H54 (cell line): Measurements from ENCODE around the gene FAM13C.
A peak's percentile ranks its signal among the peaks of the same experiment; 100 is the strongest.
"Not testable (repeated sequence)": the region's sequence is repeated elsewhere in the genome, so short reads cannot be mapped to it uniquely, and the experiment has no call there.

Experiments
- DNase-seq: peaks from one replicate; pipeline ENCODE4 v3.0.0; 2011; ENCODE audit warnings: low spot score, mixed read lengths; ENCODE audit not compliant: insufficient read length
- FAIRE-seq: peaks from 3 replicates; lab custom pipeline; 2011; peaks lifted over from hg19 to GRCh38; lab: Jason Lieb, UNC
- POLR2A ChIP-seq: IDR thresholded peaks from 2 replicates; pipeline ENCODE4 v1.6.1; 2011; ENCODE audit warnings: low read depth, mild to moderate bottlenecking, low read length

FAM13C gene

GRCh38 chr10:59237775-59238174, 124.6 kb downstream of the FAM13C start:
- peak; percentile 6 for FAIRE-seq
- TF ChIP-seq POLR2A, result no peak
- DNase-seq, result no peak

- DNase-seq, result no peak
- no peak for TF ChIP-seq POLR2A
- no peak for FAIRE-seq
Measured at GRCh38 chr10:59236064-59236697, 126.2 kb downstream of the FAM13C start.

GRCh38 chr10:59234816-59235429, 127.4 kb downstream of the FAM13C start:
- no peak for TF ChIP-seq POLR2A
- FAIRE-seq, result peak; percentile 96
- DNase-seq, result no peak

GRCh38 chr10:59234194-59234593, 128.2 kb downstream of the FAM13C start:
- DNase-seq (no peak), FAIRE-seq (peak; percentile 30)
- no peak for TF ChIP-seq POLR2A

DNA sequence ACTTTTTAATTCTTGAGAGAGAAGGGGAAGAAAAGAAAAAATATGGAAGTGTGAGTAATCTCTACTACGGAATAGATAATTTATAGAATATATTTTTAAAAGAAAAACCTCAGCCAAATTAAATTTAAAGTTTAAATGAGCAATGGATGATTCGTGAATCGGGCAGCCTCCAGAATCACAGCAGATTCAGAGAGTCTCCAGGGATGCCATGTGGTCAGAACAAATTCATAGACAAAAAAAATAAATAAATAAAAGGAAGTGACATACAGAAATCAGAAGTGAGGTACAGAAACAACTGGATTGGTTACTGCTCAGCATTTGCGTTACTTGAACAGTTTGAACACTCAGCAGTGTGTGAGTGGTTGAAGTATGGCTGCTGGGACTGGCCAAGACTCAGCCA, 132.9 kb downstream of the FAM13C start:
- DNase-seq (no peak), FAIRE-seq (no peak)
- no peak for TF ChIP-seq POLR2A

DNA sequence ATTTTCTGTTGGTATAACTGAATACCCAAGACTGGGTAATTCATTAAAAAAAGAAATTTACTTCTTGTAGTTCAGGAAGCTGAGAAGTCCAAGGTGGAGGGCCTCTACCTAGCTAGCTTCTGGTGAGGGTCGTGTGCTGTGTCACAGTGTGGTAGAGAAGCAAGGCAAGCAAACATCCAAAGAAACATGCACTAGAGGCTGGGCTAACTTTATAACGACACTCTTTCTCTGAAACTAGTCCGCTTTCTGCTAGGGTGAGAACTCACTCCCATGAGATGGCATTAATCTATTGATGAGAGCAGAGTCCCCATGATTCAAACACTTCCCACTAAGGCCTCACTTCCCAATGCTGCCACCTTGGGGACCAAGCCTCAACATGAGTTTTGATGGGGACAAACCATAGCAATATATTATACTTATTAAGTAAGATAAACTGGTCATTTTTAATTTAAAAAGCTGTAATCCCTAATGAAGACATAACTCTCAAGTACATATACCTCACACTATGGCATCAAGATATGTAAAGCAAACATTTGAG, 135.1 kb downstream of the FAM13C start:
- FAIRE-seq (no peak), DNase-seq (no peak)
- TF ChIP-seq POLR2A, result no peak

GRCh38 chr10:59225211-59225610, 137.1 kb downstream of the FAM13C start:
- FAIRE-seq (no peak), DNase-seq (no peak)

DNA sequence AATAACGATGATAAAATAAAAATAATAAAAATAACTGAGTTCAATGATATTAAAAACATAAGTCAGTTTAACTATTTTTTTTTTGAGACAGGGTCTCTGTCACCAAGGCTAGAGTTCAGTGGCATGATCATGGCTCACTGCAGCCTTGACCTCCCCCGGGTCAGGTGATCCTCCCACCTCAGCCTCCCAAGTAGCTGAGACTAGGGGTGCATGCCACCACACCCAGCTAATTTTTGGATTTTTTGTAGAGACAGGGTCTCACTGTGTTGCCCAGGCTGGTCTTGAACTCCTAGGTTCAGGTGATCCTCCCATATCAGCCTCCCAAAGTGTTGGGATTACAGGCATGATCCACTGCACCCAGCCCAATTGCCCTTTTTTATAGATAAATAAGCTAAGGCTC, 138.8 kb downstream of the FAM13C start:
- not testable (repeated sequence) for FAIRE-seq, DNase-seq

More at GRCh38 chr10:59225211-59225610, 137.1 kb downstream of the FAM13C start:
- no peak for TF ChIP-seq POLR2A

- no peak for DNase-seq
- TF ChIP-seq POLR2A, result no peak
- peak; percentile 73 for FAIRE-seq
Measured at GRCh38 chr10:59222788-59223187, 139.6 kb downstream of the FAM13C start.

DNA sequence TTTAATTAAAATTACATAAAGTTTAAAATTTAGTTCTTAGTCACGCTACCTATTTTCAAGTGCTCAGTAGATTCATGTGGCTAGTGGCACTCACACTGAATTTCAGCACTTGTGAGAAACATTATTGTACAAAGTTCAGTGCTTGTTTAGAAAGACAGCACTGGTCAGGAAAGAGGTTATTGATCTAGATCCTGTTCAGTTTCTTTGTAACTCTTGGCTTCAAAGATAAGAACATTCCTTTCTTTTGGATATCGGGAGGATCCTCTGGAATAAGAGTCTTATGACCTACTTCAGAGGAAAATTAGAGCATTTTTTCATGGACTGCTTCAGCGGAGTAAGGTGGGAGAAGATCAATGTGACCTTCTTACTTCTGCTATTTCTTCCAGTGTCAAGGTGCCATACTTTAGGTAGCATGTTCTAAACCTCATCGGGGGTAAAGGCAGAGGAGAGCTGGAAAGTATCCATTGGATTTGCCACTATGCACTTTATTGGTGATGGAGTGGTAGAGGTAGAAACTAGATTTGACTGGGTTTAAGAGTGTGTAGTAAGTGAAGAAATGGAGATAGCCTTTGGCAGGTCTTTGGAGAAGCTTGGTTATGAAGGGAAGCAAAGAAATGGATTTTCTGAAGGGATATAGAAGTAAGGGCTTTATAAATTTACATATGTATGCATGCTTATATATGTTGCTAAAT, 146.0 kb downstream of the FAM13C start:
- no peak for FAIRE-seq
- DNase-seq, result no peak
- no peak for TF ChIP-seq POLR2A

DNA sequence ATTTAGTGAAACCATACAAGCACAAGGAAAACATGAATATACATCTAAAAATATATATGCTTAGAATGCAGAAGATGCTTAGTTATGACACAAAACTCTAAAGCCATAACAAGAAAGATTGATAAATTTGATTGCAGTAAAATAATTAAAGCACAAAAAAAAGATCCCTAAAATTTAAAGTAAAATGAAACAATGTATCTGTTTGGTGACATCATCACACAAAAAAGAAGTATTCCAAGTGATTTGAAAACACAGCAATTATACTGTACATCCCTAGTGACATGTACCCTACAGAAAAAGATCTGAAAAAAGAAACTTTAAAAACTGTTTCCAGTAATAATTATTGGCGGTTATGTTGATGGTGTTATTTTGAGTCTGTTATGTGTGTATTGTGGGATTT, 148.2 kb downstream of the FAM13C start:
- DNase-seq (no peak), FAIRE-seq (no peak)
- TF ChIP-seq POLR2A, result no peak

DNA sequence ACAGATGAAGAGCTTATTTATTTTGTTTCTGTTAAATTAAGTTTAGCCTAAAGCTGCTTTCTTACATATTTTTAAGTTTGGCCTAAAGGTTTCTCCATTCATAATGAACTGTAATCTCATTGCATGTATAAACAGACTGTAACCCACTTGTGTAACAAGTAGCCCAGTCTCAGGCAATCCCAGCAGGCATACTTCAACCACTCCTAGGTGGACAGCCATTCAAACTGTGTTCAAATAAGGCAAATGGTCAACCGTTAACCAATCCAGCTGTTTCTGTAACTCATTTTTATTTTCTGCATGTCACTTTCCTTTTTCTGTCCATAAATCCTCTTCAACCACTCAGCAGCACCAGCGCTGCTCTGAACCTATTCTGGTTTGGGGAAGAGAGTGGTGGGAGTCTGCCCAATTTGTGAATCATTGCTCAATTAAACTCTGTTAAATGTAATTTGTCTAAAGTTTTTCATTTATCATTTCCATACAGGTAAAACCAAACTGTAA, 150.0 kb downstream of the FAM13C start:
- no peak for FAIRE-seq
- no peak for DNase-seq
- TF ChIP-seq POLR2A, result no peak

- DNase-seq (no peak), FAIRE-seq (no peak)
- no peak for TF ChIP-seq POLR2A
Measured at GRCh38 chr10:59206204-59206720, 156.1 kb downstream of the FAM13C start.
